SK-N-MC (cell line): Measurements from ENCODE around the gene FAT1.

Source experiments
- EZH2 ChIP-seq: fragments of 200-600 bp; sonication (generic); IDR thresholded peaks from one replicate; pipeline ENCODE4 v1.6.1; 2017; ENCODE audit warnings: antibody characterized with exemption
- FOXP2 ChIP-seq: optimal IDR thresholded peaks from 2 replicates; pipeline ENCODE3; 2011; ENCODE audit warnings: mild to moderate bottlenecking, moderate library complexity; ENCODE audit not compliant: insufficient read depth; ENCODE audit errors: extremely low read length, control extremely low read depth
- POLR2AphosphoS5 ChIP-seq: IDR thresholded peaks from 2 replicates; pipeline ENCODE4 v1.6.1; 2012; ENCODE audit warnings: mild to moderate bottlenecking, low read depth, low read length, borderline replicate concordance

DNA sequence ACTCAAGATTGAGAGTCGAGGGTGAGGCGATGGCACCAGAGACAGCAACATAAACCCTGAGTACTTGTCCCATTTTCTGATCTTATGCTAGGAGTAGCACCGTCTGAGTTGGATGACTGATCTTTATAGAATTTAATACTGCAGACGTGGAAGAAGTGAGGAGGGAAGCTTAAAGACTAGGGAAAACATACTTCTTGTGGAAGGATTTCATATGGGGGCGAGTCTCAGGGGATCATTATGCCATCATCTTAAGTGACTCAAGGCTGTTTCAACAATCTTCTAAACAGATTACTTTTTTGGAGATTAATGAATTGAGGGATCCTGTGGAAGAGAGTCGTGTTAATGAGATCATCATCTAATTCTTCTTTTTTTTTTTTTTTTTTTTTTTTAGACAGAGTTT is 17.2 kb upstream of the FAT1 start:
- TF ChIP-seq POLR2AphosphoS5 (no peak), EZH2 (no peak), FOXP2 (no peak)
